Stromal cell of bone marrow (primary cell): ENCODE results near the gene CT45A6.
"Not testable (repeated sequence)": the region's sequence is repeated elsewhere in the genome, so short reads cannot be mapped to it uniquely, and the experiment has no call there.

Source experiments
- DNase-seq: peaks from one replicate; pipeline ENCODE4 v3.0.0-alpha.2; 2012; ENCODE audit warnings: low read depth

CT45A6 gene

GRCh38 chrX:135802687-135803086, at the start of gene CT45A6:
Gene CT45A6 (minus strand): TSS chrX:135802787. CDS start chrX:135798993, 3,794 bp downstream.
- DNase-seq = not testable (repeated sequence)

- not testable (repeated sequence) for DNase-seq
These were observed 34.6 kb upstream of the CT45A6 start, which contains the start of gene CT45A7 for GRCh38 chrX:135837180-135837579. Gene CT45A7 (minus strand): TSS chrX:135837280. CDS start chrX:135833533, 3,747 bp downstream.

GRCh38 chrX:135819912-135820311, 17.3 kb upstream of the CT45A6 start, which contains the start of gene CT45A2:
Gene CT45A2 (minus strand): TSS chrX:135820012. CDS start chrX:135816265, 3,747 bp downstream.
- DNase-seq = not testable (repeated sequence)

- not testable (repeated sequence) for DNase-seq
These were observed 17.2 kb downstream of the CT45A6 start, which contains the start of gene CT45A5 for GRCh38 chrX:135785403-135785802. Gene CT45A5 (minus strand): TSS chrX:135785503. CDS start chrX:135781729, 3,774 bp downstream.

GRCh38 chrX:135768091-135768490, 34.5 kb downstream of the CT45A6 start, which contains the start of gene CT45A3:
Gene CT45A3 (minus strand): TSS chrX:135768191. CDS start chrX:135764444, 3,747 bp downstream.
- not testable (repeated sequence) for DNase-seq

- not testable (repeated sequence) for DNase-seq
These were observed 57.8 kb downstream of the CT45A6 start for GRCh38 chrX:135744739-135745138.
